ENCODE results near the gene COL19A1.

Gene COL19A1

GRCh38 chr6:70073637-70074036, 207.3 kb downstream of the COL19A1 start:
- no peak for DNase-seq

- DNase-seq: no peak
Observed at GRCh38 chr6:70079241-70079640, 212.9 kb downstream of the COL19A1 start.

- DNase-seq: no peak
Observed at GRCh38 chr6:70080443-70081070, 214.2 kb downstream of the COL19A1 start.

- DNase-seq: no peak
Observed at GRCh38 chr6:70082830-70083229, 216.5 kb downstream of the COL19A1 start.

- DNase-seq: no peak
Observed at GRCh38 chr6:70086806-70087205, 220.4 kb downstream of the COL19A1 start.

- DNase-seq: no peak
Observed at GRCh38 chr6:70094156-70094555, 227.8 kb downstream of the COL19A1 start.

- no peak for DNase-seq
Observed at GRCh38 chr6:70099732-70100131, 233.4 kb downstream of the COL19A1 start.

GRCh38 chr6:70103798-70104197, 237.4 kb downstream of the COL19A1 start:
- no peak for DNase-seq

- no peak for DNase-seq
Observed at GRCh38 chr6:70107852-70108629, 241.7 kb downstream of the COL19A1 start.

- DNase-seq: no peak
Observed at GRCh38 chr6:70110126-70111022, 244.0 kb downstream of the COL19A1 start.

- DNase-seq: no peak
Observed at GRCh38 chr6:70111737-70112136, 245.4 kb downstream of the COL19A1 start.

- no peak for DNase-seq
Observed at GRCh38 chr6:70112716-70113115, 246.4 kb downstream of the COL19A1 start.

GRCh38 chr6:70113171-70113570, 246.8 kb downstream of the COL19A1 start:
- no peak for DNase-seq

GRCh38 chr6:70118670-70119069, 252.3 kb downstream of the COL19A1 start:
- DNase-seq: no peak

- no peak for DNase-seq
Observed at GRCh38 chr6:70119218-70119835, 253.0 kb downstream of the COL19A1 start.

GRCh38 chr6:70124443-70124842, 258.1 kb downstream of the COL19A1 start:
- no peak for DNase-seq

GRCh38 chr6:70124882-70125545, 258.7 kb downstream of the COL19A1 start:
- DNase-seq: no peak

- DNase-seq: no peak
Observed at GRCh38 chr6:70125602-70126001, 259.2 kb downstream of the COL19A1 start.

GRCh38 chr6:70129341-70129740, 263.0 kb downstream of the COL19A1 start:
- DNase-seq: no peak

- DNase-seq: no peak
Observed at GRCh38 chr6:70130865-70131264, 264.5 kb downstream of the COL19A1 start.

- DNase-seq: no peak
Observed at GRCh38 chr6:70131528-70131927, 265.2 kb downstream of the COL19A1 start.

- DNase-seq: no peak
Observed at GRCh38 chr6:70133246-70133645, 266.9 kb downstream of the COL19A1 start.

GRCh38 chr6:70134542-70134941, 268.2 kb downstream of the COL19A1 start:
- no peak for DNase-seq
